HG03095 (cell line): ENCODE measurements around the gene PCSK5.
"Not testable (repeated sequence)": the region's sequence is repeated elsewhere in the genome, so short reads cannot be mapped to it uniquely, and the experiment has no call there.

Source experiments
- ATAC-seq: cut with Tn5 transposase; IDR thresholded peaks from one replicate; pipeline ENCODE4 v1.9.1; 2021; ENCODE audit warnings: moderate library complexity; ENCODE audit not compliant: unreplicated experiment

PCSK5 gene

DNA sequence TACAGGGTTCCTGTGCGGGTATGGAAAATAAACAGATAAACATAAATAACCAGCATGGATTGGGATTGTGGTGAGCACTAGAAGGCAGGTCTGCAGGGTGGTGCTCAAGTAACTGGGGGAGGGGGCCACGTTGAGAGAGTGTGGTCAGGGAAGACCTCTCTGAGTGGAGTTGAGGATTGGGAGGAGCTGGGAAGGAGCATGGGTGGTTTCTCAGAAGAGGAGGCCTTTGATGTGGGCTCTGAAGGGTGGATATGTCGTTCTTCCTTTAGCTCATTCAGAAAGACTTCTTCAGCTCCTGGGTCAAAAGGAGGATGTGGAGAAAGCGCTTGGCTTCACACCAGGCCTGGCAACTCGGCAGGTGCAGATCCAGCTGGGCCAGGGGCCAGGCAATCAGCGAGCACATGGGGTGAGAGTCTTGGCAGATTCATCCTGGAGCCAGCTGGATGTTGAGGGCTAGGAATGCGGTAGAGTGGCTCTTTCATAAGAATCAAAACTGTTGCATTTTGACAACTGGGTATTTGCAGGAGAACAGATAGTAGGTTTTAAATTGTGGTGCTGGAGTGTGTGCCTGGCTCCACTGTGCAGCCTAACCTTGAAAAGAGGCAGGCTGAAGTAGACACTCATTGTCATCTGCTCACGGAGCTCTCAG, 71.7 kb downstream of the PCSK5 start:
- ATAC-seq: no peak

DNA sequence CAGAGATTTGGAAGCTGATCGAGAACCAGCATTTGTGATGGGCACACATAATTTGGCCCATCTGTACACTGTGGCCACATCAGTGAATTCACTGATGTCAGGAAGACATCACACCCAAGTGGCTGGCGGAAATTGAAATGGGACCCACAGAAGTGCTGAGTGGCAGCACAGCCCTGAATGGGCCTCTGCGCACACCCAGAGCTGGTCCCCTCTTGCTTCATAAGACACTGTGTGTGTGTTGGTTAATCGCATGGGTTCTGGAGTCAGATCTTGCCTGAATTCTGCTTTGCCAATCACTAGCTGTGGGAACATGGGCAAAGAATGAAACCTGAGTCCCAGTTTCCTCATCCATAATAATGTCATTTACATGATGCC, 72.2 kb downstream of the PCSK5 start:
- ATAC-seq: no peak

DNA sequence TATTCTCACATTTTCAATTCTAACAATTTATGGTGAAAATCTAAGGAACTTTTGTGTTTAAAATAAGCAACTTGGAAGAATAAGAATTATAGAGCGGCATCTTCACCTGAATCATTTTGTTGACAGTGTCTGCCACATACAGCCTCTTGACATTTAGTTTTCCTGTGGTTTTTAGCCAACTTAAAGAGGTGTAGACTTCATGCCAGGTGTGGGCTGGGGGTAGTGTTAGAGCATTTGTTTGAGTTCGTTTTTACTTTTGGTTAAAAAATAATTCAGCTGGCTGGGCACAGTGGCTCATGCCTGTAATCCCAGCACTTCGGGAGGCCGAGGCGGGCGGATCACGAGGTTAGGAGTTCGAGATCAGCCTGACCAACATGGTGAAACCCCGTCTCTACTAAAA, 72.8 kb downstream of the PCSK5 start:
- ATAC-seq: not testable (repeated sequence)

DNA sequence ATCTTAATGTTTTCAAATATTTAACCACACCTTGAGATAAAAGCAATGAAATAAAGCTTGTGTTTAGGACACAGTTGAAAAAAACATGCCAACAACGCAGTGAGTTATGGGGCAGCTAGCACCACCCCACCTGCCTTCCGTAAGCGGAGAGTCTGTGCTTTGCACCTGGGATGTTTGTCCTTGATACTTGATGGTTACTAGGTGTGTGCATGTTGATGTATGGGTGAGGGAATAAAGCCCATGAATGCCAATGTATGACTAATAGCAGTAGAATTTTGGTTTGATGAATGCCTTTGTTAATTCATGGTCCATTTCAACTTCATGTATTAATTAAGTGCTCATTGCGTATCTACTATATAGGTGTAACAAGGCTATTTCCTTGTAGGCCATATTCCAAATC, 74.0 kb downstream of the PCSK5 start:
- ATAC-seq: no peak

DNA sequence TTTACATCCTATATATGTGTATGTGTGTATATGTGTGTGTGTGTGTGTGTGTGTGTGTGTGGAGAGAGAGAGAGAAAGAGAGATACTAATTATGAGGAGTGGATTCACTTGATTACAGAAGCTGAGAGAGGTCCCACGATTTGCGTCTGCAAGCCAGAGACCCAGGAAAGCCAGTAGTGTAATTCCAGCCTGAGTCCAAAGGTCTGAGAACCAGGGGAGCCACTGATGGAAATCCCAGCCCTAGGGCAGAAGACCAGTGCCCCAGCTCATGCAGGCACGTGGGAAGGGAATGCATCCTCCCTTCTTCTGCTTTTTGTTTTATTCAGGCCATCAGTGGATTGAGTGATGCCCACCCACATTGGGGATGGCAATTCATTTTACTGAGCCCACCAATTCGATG, 74.8 kb downstream of the PCSK5 start:
- ATAC-seq: no peak

DNA sequence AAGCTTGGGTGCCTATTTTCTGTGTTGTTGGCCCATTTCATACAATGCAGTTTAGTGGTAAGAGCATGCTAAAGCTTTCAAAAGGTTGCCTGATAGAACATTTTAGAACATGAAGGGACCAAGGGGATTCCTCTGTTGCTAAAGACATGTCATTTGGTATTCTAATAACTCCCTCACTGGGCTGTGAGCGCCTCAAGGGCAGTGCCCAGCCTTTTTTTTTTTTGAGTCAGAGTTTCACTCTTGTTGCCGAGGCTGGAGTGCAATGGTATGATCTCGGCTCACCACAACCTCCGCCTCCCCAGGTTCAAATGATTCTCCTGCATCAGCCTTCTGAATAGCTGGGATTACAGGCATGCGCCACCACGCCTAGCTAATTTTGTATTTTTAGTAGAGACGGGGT, 77.1 kb downstream of the PCSK5 start:
- ATAC-seq: no peak

DNA sequence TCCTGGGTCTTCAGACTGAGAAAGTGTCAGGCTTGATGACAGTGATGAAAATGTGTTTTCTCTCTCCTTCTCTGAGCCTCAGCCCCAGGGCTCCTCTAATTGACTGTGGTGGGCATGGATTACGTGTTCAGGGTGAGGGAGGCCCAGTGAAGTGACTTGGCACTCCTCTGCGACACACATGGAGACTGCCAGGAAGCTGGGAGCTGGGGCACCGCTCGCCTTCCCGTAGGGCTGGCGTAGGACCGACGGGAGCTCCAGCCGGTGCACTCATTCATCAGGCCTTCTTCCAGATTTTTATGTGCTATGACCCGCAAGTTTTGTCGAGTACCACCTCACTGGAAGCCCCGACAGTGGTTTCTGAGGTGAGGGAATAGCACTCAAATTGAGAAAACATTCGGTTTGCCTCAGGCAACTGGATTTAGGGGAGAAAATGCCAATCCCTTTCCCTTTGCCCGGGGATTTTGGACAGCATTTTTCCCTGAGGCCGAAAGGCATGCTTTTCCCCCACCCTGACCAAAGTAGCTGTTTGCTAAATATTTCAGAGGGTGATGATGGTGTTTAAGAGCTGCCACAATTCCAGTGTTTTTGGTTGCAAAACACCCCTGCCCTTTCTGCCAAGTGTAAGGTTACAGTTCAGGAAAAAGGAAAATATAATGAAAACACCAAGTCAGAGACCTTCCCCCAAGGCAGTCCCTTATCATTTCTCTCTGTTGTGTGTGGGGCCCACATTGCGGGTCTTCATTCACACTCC, 83.7 kb downstream of the PCSK5 start:
- no peak for ATAC-seq

DNA sequence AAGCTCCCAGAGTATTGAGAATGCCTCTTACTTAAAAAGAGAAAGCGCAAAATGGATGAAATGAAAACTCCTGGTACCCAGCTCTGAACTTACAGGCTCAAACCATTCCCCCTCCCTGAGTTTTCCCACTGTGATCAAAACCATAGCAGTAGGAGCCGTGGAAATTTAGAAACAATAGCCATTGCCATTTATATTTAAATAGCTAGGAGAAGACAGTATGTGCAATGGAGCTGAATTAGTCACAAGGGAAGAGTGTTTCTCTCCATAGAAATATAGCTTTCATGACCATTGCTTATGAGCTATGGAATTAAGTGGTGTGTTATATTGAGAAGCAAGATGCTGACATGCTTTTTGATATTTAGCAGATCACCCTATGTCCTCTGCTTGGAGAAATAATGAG, 84.6 kb downstream of the PCSK5 start:
- no peak for ATAC-seq

DNA sequence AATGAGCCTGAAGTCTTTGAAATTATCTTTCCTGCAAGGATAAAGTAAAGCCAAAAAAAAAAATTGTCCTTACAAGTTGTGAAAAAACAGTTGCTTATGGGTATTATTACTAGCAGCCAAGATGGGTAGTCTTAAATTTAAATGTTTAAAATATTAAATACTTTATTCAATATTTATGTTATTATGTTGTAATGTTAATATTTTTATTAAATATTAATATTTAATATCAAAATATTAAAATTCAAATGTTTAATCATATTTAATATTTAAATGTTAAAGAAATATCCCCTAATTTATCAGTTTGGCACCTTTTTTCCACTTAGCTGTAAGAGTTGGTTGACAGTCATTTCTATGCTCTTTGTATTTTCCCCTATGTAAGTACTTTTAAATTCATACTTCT, 86.1 kb downstream of the PCSK5 start:
- ATAC-seq: no peak

DNA sequence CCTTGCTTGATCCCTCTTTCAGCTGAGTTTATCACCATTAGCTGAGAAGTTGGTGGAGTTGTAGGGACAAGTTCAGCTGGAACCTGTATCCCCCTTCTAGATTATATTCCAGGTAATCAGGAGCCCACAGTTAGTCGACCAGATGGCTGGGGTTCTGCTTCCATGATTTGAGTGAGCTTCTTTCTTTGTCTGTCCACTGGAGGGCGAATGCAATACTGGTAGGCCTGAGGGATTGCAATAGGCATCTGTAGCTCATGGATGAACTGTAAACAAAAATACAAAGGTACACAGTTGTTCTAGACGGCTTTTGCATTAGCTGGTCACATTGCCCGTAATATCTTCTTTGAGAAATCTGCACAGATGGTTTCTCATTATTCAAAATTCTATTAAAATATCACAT, 88.9 kb downstream of the PCSK5 start:
- ATAC-seq: no peak

DNA sequence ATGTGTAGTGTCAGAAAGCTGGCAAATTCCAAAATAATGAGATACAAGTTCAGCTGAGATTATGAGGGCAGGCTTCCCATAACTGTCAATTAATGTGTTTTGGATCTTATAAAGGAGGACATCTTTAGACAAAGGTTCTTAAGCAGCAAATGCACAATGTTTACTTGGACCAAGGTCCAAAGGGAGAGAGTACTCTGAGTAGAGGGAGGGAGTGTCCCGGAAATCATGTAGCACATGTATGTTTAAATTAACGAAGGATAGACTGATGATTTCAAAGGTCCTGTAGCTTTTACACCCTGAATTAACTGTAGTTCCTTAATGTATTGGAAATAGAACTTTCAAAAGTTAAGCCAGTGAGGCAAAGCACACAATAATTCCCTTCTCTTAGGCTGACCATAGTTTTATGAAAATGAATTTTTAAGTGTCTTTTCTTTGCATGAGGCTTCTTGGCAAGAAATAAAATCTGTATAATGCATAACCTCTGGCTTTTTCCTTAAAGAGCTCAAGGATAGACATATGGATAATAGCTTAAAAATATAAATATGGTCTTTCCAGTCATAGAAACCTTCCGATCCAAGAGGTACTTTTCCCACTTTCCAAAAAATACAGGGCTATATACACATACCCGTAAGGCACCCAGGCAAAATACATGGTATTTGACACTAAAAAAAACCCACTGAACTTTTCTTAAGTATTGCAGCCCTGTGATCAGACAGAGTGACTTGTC, 93.0 kb downstream of the PCSK5 start:
- no peak for ATAC-seq

DNA sequence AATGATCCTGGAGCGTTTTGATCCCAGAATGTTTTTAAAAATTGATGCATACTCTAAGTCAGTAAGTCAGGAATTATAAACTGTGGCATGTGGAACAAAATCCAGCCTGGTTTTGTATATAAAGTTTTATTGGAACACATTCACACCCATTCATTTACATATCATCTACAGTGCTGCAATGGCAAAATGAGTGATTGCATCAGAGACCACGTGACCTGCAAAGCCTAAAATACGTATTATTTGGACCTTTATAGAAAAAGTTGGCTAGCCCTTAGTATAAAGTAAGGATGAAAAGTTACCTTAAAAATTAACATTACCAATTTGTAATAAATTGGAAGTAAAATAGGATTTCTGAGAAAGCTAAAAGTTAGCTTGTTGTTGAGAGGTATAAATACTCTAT, 95.0 kb downstream of the PCSK5 start:
- no peak for ATAC-seq

DNA sequence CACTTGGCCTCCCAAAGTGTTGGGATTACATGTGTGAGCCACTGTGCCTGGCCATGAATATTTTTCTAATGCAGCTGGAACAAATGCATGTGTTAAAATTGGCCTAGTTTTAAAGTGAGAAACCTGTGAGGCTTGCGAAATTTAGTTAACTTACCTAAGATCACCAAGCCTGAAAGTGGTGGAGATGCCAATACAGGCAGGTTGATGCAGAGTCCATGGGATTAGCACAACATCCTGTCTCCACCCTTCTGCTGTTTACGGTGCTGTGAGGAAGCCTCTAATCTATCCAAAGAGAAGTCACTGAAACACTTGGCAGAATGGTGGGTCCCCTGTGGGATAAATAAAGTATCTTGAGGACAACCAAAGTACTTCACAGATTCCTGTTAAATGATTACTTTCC, 98.2 kb downstream of the PCSK5 start:
- no peak for ATAC-seq

DNA sequence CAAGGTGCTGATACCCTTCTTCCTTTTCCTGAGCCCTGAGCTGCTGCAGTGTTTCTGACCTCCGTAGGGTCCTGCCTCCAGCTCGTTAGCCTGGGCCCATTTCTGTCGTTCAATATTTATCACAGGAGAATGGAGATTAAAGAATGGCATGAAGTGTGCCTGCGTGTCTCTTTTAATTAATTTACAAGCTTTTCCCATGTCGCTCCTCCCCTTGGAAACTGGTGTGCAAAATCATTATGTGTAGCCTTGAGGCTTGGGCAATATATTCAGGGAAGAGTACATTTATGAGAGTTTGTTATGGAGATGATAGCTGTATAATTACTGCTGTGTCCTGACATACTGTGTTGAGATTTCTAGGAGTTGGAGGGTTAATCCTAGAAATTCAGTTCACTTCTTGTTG, 99.7 kb downstream of the PCSK5 start:
- ATAC-seq: no peak

DNA sequence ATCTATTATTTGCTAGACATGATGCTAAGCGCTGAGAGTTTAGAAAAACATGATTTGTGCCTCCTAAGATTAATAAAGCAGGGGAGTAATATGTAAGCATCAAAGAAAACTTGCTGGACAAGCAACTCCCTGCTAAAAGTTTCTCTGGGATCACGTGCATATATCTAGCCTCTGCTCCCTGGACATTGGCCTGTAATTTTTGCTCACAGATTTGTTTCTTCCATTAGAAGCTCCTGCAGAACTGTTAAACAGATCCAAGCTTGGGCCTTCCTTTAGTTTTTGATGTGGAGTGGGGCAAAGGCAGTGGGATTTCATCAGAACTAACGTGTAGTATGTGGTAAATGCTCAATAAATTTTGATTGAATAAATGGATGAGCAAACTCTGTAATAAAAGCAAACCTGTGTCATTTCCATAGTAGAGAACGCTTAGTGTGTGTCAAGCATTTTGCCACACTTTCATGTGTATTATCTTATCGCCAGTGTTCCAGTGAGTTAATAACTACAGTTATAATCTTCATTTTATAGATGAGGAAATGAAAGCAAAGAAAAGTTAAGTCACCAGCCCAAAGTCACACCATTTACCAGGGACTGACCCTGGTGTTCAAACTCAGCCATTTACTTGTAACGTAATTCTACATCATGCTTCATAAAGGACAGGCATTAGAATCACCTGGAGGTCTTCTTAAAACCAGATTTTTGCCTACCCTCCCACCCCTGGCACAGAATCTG, 100.3 kb downstream of the PCSK5 start:
- ATAC-seq: no peak

DNA sequence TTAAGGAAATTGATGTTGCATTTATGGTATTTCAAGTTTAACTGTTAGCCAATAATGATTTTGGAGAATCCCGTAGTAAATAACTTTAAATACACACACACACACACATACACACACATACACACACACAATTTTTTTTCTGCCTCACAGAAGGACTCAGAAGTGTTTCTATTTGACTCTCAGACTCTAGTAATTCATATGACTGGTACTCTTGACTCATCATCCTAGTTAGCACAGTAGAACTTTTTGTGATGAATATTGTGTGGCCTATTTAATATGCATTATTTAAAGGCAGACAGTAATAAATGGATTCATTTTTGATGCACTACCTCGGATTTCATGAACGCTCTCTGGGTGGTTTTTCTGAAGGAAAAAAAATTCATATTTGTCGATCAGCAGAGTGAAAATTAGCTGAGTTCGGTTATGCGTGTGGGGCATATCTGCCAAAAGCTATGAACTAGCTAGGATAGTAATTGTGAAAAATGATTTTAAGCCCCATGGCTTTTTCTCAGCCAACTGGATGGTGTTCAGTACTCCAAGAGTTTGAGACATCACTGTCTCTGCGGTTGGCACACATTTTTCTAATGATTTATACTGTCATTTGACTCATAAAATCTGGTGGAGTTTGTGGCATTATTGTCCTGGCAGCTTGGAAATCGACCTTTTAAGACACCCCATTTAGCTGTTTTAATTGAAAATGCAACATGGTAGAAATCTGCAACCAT, 102.2 kb downstream of the PCSK5 start:
- no peak for ATAC-seq

DNA sequence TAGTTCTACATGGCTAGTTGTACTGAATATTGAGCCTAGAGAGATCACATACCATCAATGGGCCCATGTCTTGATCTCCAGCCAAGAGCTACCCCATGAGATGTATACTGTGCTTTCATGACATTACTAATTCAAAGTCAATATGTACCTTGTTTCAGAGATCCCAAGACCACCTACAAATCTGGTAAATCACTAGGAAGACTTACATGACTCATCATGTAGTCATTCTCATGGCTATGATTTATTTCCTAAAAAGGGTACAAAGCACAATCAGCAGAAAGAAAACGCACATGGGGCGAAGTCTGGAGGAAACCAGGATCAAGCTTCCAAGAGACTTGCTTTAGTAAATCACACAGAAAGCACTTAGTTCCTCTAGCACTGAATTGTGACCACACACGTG, 103.0 kb downstream of the PCSK5 start:
- ATAC-seq: no peak

DNA sequence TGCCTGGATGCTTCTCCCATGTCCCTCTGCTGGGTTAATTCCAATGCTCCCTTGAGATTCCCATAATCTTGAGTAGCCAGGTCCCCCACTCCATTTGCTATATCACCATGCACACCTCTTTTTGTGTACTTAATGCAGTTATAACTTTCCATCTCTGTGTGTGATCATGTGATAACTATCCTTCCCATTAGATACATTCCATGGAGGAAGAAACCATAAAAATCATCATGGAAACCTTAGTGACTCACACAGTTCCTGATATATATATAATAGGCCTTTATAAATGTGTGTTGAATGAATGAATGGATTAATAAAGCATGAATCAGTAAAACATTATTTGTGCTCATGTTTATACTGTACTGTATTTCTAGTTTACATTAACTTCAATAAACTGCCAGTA, 104.6 kb downstream of the PCSK5 start:
- no peak for ATAC-seq

DNA sequence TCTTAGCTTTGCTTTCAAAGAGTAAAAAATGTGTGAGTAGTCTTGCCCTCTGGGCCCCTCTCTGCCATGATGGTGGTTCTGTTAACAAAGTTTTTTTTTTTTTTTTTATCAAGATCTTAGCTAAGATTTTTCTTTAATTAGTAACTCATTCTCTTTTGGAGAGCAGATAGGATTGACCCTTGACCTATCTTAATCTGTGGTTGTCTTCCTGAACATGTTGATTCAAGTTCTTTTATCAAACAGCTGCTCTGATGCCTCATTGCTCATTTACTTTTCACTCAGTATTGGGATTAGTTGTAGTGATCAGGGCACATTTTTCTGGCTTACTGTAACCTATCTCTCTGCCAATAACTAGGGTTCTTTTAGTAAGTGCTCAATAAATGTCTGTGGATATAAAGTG, 106.3 kb downstream of the PCSK5 start:
- no peak for ATAC-seq

DNA sequence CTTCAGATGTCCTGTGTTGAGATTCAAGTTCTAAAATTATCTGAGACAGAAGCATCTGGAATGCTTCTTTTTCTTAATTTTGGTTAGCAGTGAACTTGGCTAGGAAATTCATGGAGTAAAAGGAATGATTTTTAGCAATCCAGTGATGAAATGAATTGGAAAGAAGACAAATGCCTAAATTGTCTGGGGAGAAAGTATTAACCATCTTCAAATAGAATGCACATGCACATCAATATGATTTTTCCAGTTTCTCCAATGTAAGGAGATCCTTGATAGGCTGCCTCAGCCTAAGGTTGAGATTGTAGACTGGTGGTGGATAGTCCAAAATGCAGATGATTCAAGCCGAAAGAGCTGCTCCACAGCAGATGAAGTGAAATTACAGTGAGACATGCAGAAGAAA, 106.7 kb downstream of the PCSK5 start:
- ATAC-seq: no peak
